GM21619 (cell line): ENCODE results near the gene EFNA2.
"Not testable (repeated sequence)": the region's sequence is repeated elsewhere in the genome, so short reads cannot be mapped to it uniquely, and the experiment has no call there.

ENCODE experiments used
- ATAC-seq: cut with Tn5 transposase; IDR thresholded peaks from one replicate; pipeline ENCODE4 v1.9.1; 2021; ENCODE audit not compliant: unreplicated experiment

EFNA2 gene

DNA sequence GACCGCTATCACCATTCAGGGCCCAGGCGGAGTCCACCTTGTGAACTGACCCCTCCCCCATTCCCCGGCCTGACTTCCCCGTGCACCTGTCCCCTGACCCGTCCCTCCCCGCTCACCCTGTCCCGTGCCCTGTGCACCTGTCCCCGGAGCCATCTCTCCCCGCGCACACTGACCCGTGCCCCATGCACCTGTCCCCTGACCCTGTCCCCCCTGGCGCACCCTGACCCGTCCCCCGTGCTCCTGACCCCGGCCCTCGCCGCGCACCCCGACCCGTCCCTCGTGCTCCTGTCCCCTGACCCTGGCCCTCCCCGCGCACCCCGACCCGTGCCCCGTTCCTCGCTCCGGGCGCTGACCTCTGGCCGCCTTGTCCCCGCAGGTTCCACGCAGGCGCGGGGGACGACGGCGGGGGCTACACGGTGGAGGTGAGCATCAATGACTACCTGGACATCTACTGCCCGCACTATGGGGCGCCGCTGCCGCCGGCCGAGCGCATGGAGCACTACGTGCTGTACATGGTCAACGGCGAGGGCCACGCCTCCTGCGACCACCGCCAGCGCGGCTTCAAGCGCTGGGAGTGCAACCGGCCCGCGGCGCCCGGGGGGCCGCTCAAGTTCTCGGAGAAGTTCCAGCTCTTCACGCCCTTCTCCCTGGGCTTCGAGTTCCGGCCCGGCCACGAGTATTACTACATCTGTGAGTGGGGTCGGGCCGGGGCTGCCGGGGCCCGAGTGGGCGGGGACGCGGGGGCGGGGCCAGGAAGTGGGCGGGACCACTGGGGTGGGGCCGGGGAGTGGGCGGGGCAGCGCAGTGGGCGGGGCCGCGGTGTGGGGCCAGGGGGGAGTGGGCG lies 9.7 kb downstream of the EFNA2 start:
- ATAC-seq = no peak

GRCh38 chr19:1296078-1296477 lies 10.4 kb downstream of the EFNA2 start:
- ATAC-seq = no peak

GRCh38 chr19:1296575-1297271 lies 11.1 kb downstream of the EFNA2 start:
- no peak for ATAC-seq

- ATAC-seq = no peak
Measured at GRCh38 chr19:1298235-1298634, 12.6 kb downstream of the EFNA2 start.

DNA sequence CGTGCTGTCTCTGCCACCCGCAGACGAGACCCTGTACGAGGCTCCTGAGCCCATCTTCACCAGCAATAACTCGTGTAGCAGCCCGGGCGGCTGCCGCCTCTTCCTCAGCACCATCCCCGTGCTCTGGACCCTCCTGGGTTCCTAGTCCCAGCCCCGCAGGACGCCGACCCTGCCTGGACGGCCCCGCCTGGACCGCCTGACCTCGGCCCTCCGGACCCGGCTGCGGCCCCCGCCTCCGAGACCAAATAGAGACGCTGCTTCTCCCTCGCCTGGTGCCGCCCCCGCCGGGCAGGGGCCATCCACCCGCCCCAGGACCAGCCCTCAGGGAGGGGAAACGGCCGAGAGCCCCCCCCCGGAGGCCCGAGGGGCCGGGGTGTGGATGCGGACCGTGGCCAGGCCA lies 14.1 kb downstream of the EFNA2 start:
- no peak for ATAC-seq

GRCh38 chr19:1300744-1301490 lies 15.2 kb downstream of the EFNA2 start:
- ATAC-seq = no peak

DNA sequence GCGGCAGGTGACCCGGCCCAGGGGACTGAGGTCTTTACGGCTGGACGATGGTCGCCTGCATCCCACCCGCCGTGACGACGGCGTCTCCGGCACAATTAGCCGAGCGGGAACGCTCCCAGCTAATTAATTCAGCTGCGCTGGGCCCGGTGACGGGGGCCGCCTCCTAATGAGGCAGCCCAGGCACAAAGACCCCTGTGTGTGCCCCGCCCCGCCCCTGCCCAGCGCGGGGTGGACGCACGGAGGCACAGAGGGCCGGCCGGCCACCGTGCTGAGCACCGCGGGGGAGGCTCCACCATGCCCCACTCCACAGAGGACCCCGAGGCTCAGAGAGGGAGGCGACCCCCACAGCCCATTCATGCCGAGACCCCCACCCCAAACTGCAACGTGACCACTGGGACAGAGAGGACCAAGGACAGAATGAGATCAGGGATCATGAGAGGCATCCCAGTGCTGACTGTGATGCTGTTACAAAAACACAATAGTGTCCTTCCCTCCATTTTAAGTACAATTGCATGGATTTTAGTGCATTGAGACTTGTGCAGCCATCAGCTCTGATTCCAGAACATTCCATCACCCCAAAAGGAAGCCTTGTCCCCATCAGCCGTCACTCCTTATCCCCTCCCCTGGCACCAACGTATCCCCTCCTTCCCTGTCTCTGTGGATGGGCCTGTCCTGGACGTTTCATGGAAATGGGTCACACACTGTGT lies 17.0 kb downstream of the EFNA2 start:
- ATAC-seq = no peak

DNA sequence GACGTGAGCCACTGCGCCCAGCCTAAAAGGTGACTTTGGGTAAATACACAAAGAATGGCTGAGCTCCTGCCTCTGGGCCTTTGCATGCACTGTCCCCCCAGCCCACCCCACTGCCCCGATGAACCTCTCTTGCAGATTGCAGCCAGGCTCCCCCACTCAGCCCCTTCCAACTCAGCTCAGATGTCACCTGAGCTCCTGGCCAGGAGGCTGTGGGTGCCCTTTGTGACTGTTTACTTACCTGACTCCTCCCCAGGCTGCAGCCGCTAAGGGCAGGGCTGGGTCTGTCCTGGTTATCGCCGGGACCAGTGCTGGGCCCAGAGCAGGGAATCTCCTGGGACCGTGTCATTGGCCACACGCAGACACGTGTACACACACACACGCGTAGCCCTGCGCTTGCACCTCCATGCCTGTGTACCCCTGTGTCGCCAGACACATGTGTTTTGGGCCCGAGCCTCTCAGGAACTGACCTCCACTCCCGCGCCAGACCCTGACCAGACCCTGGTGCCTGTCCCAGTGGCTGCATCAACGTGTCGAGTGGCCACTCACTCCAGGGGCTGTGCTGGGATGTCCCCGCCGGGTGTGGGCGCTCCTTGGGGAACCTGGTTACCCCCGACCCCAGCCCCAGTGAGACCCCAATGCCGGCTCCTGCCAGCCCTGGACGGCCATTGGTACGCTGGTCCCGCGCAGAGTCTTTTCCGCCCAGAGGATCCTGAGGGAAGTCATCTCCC lies 18.7 kb downstream of the EFNA2 start:
- no peak for ATAC-seq

GRCh38 chr19:1305354-1305753 lies 19.7 kb downstream of the EFNA2 start:
- ATAC-seq = not testable (repeated sequence)

- ATAC-seq = no peak
Measured at GRCh38 chr19:1307320-1307719, 21.6 kb downstream of the EFNA2 start.

DNA sequence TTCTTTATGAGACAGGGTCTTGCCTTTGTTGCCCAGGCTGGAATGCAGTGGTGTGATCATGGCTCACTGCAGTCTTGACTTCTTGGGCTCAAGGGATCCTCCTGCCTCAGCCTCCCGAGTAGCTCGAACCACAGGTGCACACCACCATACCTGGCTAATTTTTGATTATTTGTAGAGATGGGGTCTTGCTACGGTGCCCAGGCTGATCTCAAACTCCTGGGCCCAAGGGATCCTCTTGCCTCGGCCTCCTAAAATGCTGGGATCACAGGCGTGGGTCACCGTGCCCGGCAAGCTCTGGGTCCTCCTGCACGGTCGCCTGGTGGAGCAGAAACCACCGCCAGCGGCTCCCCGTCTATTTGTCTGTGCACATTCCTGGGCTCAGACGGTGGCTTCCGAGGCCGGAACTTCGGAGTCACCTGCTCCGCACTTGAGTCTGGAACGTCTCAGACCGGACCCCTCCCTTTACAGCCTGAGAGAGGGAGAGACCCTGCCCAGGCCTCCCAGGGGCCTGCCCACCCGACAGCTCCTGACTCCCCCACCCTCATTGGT lies 22.2 kb downstream of the EFNA2 start:
- no peak for ATAC-seq

DNA sequence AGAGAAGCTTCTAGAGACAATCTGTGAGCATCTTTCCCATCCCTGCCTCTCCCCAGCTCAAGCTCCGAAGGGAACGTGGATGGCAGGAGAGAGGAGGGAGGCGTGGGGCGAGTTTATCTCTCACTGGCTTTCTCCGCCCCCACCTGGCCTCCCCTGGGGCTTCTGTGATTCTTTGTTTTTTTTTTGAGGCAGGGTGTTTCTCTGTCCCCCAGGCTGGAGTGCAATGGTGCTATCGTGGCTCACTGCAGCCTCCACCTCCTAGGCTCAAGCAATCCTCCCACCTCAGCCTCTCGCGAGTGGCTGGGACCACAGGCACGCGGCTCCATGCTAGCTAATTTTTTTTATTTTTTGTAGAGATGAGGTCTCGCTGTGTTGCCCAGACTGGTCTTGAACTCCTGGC lies 23.0 kb downstream of the EFNA2 start:
- no peak for ATAC-seq

DNA sequence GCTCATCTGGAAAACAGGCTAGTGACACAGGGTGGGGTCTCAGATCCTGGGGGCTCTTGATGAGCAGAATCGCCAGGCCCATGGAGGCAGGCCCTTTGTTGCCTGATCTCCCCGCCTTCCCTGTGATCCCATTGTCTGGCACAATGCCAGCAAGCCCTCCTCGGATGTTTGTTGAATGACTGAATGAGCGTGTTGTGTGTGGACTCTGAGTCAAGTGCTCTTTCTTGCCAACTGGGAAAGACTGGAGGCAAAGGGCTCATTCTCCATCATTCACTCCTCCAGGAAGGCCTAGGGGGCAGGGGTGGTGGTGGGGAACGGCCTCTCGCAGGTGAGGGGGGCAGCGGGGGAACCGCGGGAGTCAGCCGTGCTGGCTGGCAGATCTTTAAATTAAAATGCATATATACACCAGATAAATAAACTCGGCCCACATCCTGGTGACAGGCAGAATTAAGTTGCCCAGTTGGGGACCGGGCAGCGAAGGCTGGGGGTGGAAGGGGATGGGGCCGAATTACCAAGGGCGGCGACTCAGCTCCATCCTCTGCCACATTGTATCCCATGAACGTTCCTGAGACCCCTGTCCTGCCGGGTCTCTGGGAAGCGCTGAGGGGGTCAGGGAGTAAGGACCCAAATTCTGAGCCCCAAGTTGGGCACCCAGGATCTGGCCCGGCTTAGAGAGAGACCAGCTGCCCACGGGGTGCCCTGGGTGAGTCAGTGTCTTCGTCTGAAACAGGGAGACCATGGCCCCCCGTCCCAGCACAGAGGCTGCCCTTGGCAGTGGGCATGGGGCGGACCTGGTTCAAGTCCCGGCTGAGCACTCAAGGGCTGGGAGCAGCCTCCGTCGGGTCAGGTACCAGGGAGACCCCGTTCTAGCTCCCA lies 24.5 kb downstream of the EFNA2 start:
- ATAC-seq = no peak

DNA sequence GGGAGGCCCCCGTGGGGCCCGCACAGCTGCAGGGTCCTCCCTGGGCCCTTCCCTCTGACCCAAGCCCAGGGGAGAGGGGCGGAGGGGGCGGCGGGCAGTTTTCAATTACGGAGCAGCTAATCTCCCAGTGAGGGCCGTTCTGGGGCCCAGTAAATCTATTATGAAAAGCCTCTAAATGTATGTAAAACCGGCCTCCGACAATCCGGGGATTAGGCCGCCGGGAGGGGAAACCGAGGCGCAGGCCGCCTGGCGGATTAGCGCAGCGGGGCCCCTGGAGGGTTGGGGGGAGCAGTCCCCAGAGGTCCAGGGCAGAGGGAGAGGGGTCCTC lies 25.1 kb downstream of the EFNA2 start:
- no peak for ATAC-seq

GRCh38 chr19:1311543-1312091 lies 25.9 kb downstream of the EFNA2 start:
- ATAC-seq = no peak

- no peak for ATAC-seq
Measured at GRCh38 chr19:1312767-1313694, 27.4 kb downstream of the EFNA2 start.

DNA sequence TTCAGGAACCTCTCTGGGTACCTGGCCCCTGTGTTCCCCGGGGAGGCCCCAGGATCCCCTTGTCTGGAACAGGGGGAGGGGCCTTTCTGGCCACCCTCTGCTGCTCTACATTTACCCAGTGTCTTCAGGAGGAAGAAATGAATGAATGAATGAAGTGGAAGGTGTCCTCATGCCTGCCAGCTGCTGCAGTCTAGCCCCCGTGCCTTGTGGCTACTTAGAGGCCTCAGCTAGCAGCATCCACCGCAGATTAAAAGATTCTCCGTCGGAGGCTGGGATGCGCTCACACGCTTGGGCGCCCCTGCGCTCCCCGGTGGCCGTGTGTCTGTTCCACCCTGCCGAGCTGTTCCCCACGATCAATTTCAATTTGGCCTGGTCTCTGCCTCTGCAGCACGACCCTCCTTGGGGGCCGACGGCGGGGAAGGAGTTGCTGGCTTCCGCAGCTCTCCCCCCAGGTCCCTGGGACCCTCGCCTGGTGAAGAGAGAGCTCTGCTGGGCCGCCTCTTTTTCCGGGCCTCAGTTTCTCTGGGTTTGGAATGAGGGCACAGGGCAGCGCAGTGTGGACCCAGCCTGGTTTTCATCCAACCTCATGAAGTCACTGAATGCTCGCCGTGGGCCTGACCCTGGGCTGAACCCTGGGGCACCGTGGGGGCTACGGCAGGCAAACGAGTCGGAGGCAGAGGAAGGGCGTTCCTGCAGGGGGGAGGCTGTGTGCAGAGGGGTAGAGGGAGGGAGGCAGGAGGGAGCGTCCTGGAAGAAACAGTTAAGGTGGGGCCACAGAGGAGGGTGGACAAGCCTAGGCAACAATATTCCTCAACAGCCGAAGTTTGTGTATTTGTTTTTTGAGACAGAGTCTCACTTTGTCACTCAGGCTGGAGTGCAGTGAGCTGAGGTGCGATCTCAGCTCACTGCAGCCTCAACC lies 28.3 kb downstream of the EFNA2 start:
- no peak for ATAC-seq
